GM18861 (cell line): ENCODE measurements around the gene SUPT20HL1.
"Not testable (repeated sequence)": the region's sequence is repeated elsewhere in the genome, so short reads cannot be mapped to it uniquely, and the experiment has no call there.

ENCODE experiments used
- ATAC-seq: cut with Tn5 transposase; IDR thresholded peaks from one replicate; pipeline ENCODE4 v1.9.1; 2021; ENCODE audit not compliant: unreplicated experiment

Gene SUPT20HL1

DNA sequence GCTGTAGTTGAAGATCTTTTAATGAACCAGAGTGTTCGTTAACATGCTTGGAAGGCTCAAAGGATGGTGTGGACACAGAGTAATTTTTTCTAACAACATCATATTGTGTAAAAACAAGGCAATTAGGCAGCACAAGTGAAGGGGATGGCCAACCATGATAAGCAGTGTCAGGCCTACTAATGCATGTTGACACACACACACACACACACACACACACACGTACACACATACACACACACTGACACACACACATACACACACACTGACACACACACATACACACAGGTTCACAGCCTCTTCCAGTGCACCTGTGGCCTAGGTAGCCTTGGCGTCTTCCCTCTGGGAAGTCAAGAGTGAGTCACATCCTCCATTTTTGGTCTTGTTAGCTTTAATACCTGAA lies at the start of gene SUPT20HL1:
SUPT20HL1 (plus strand) TSS at position 368 of the 400 bp plus-strand sequence. CDS start 2,122 bp downstream, outside the sequence.
- no peak for ATAC-seq

DNA sequence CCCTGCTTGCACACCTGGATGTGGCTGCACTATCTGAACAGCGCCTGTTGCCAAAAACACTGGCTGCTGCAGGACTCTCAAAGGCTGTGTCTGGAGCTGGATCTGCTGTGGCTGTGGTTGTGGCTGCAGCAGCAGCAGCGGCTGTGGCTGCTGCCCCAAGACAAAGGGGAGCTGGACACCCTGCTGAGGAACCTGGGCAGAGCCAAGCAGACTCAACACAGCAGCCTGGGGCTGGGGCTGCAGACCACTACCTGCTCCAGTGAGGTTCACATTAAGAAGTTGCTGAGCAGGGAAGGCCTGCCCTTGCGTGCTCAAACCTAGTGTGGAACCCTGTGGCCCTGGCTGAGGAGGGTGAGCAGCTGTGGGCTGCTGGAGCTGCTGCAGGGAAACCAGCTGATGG lies 49.5 kb upstream of the SUPT20HL1 start:
- not testable (repeated sequence) for ATAC-seq

DNA sequence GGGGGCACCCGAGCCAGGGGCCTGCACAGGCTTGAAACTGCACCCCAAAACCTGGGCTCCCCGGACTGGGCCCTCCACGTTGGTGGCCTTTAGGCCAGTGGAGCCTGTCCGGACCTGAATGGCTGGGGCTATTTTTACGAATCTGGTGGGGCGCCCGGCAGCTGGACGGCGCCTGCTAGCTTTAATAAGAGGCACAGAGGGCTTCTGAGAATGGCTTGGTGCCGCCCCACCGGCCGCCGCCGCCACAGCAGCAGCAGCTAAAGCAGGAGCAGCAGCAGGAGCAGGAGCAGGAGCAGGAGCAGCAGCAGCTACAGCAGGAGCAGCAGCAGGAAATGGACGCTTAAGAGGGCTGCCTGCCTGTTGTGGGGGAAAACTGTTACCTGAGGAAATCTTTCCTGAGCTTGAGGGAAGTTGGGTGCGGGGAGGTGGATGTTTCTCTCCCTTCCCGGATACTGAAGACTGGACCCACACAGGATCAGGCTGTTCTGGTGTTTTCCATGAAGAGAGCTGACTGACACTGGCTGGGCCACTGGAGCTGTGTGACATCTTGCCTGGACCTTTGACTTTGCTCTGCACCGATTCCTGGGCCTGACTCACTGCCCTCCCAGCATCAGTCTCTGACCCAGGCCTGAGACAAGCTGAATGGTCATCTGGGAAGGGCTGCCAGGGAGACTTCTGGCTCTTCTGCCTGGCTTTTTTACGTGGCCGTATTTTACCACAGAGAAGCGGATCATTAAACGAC lies 48.8 kb upstream of the SUPT20HL1 start:
- not testable (repeated sequence) for ATAC-seq

DNA sequence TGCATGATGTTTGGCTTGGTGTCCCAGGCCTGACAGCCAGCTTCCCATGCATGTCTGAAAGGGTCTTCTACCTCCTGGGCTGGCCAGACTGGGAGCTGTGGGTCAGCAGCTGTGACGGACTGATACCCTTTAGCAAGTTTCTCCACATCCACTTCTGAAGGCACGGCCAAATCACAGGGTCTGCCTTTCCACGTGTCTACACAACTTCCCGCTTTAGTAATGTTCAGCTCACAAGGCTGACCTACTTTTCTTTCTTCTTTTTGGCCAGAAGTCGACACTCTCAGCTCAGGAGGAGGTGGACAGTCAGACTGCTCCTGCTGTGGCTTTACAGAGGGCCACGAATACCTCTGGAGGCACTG lies 48.2 kb upstream of the SUPT20HL1 start:
- not testable (repeated sequence) for ATAC-seq

DNA sequence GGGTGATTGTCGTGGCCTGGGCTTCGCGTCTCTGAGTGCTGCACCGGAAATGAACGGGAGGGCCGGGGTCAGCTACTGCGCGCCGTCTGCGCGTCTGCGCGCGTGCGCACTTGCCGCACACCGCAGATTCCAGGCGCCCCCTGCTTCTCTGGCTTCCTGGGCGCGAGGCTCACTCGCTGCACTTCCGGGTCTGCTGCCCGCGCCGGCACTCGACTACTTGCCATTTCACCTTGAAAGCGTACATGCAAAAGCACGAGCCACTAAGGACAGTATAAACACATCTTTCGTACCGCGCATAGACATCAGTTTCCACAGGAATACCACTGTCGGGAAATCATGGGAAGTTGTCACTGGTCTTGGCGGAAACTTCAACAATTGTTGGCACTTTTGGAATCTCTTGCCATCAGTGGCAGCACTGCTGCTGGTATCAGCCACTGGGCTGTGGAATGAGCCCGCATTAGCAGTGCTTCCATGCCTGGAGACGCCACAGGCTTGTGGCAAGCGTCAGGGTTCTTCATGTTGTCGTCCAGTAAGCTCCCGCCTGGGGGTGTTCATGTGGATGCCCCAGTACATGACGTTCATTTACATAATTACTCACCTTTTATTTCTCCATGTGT lies 46.3 kb upstream of the SUPT20HL1 start, which contains the start of gene SUPT20HL2:
SUPT20HL2 (minus strand) TSS at position 51 of the 617 bp plus-strand sequence. CDS start 754 bp downstream, outside the sequence.
- no peak for ATAC-seq

DNA sequence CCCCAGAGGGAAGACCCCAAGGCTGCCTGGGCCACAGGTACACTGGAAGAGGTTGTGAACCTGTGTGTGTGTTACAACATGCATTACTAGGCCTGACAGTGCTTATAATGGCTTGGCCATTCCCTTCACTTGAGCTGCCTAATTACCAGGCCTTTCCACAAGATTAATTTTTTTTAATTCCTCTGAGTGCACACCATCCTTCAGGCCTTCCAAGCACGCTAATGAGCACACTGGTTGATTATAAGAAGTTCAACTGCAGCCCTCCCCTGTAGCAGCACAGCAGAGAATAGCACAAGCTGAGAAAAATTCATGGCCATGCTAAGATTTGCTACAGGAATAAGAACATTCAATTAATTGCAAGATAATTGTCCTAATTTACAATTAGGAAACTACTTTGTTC lies 44.3 kb upstream of the SUPT20HL1 start:
- no peak for ATAC-seq

DNA sequence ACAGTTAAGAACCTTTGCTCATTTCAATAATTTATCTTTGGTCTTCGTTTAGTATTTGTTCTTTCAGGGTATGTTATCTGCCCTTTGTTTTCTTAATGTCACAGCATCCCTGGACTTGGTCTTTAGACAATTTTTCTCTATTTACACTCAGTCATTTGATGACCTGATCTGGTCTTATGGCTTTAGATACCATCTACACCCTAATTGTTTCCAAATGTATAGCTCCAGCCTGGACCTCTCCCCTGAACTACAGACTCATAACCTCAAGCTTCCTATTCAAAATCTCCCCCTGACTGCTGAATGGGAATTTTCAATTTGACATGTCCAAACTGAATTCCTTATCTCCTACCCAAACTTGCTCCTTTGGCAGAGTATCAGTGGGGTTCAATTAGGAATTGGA lies 42.9 kb upstream of the SUPT20HL1 start:
- no peak for ATAC-seq

DNA sequence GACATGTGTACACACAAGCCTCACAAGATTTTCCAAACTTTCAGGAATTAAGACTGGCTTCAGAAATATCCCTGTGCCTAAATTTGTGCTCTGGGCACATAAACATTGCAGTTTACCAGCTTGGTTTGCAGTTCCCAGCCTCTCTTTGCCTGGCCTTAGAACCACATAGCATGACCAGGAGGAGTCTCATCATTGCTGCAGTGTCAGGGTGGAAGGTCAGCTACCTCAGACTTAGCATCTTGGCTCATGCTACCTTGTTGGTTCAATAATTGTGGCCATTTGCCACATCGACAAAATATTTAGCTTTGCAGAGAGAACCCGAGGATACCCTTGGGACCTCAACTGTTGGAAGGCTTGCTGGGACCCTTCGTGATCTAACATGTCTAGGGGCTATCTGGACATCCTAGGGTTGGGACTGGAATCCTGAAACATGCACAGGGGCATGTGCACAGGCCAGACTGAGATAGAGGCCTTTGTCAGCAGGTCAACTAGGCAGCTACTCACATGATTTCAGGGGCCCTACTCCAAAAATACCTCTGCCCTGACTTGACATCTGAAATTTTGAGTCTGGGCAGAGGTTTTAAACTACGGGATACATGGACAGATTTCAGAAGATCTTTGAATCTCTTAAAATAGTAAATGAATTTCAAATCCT lies 38.6 kb upstream of the SUPT20HL1 start:
- ATAC-seq = no peak

DNA sequence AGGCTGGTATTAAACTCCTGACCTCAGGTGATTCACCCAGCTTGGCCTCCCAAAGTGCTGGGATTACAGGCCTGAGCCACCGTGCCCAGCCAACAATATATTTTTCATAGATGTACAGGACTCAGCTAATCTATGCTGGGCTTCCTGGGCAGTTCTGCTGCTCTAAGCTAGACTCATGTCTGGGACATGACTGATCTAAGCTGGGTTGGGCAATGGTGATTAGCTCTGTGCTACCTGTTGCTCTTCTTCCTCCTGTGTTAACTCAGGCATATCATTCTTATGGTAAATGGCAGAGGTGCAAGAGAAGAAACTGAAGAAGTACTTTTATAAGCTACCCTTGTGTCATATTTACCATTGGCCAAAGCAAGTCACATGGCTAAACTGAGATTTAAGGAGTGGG lies 35.2 kb upstream of the SUPT20HL1 start:
- ATAC-seq = no peak

DNA sequence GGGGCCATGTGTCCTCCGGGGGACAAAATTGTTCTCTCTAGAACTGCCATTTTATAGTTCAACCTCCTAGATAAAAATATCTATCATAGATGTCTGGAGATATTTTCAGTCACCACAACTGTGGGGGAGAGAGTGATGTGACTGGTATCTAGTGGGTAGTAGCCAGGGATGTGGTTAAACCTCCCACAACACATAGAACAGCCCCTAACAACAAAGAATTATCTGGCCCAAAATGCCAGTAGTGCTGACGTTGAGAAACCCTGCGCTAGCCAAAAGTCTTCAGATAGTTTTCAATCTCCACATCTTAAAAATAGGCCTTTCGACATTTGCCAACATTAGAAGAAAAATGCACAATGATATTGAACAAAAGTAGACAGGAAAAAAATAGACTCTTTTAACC lies 27.6 kb upstream of the SUPT20HL1 start:
- no peak for ATAC-seq

DNA sequence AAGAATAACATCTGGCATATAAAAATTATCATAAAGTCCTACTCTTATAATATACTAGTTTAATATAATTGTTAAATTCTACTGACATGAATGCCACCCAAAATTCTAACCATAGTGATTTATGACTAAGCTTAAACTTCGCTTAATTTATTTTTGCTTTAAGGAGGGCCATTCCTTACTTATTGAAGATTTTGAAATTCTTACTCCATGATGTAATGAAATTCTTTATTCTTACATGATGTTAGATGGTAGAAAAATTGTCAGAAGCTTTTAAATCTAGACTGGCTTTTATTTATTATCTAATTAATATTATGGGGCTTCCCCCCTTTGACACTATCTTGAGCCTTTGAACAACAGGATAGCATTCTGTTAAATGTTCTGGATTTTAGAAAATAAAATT lies 27.1 kb upstream of the SUPT20HL1 start:
- no peak for ATAC-seq

DNA sequence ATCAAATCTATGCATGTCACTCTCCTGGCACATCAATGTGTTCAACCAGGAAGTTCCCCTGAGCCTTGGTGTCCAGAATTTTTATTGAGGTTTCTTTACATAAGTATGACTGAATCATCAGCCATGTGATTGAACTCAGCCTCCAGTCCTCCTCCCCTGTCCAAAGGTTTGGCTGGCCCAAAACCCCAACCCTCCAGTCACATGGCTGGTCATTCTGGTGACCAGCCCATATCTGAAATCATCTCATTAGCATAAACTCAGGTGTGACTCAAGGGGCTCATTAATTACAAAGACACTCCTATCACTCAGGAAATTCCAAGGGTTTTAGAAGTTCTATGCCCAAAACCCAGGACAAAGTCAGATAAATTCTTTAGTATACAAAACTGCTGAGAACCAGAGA lies 26.0 kb upstream of the SUPT20HL1 start:
- no peak for ATAC-seq

DNA sequence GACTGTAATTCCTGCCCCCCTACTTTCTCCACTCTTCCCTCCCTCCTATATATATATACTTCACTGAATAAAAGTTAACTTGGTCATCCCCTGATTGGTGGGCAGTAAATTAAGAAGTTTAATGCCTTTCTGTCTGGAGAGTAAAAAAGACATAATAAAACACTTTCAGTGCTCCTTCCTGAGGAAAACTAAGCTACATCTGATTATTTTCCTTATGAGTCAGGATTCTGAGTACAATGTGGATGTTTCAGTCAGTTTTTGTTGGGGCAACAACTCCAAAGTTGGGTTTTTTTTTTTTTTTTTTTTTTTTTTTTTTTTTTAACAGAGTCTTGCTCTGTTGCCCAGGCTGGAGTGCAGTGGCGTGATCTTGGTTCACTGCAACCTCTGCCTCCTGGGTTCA lies 24.6 kb upstream of the SUPT20HL1 start:
- no peak for ATAC-seq

DNA sequence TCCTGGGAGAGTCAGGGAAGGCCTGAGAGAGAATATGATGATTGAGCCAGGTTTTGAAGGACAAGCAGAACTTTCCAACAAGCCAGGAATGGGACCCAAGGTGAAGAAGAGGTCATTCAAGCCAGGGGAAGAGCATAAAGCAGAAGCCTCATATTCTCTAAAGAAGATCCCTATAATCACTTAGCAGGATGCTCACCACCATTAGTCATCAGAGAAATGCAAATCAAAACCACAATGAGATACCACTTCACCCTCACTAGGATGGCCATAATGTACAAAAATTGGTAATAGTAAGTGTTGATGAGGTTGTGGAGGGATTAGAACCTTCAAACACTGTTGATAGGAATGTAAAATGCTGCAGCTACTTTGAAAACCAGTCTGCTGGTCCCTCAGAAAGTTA lies 20.5 kb upstream of the SUPT20HL1 start:
- no peak for ATAC-seq

DNA sequence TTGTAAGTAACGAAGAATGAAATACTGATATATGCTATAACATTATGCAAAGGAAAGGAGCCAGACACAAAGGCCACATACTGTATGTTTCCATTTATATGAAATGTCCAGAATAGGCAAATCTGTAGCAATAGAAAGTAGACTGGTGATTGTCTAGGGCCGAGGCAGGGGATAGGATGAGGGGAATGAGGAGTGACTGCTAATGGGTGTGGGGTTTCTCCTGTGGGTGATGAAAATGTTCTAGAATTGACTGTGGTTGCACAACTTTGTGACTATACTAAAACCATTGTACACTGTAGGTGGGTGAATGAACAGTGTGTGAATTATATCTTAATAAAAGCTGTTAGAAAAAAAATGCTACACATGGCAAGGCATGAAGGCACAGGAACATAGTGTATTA lies 19.9 kb upstream of the SUPT20HL1 start:
- no peak for ATAC-seq

DNA sequence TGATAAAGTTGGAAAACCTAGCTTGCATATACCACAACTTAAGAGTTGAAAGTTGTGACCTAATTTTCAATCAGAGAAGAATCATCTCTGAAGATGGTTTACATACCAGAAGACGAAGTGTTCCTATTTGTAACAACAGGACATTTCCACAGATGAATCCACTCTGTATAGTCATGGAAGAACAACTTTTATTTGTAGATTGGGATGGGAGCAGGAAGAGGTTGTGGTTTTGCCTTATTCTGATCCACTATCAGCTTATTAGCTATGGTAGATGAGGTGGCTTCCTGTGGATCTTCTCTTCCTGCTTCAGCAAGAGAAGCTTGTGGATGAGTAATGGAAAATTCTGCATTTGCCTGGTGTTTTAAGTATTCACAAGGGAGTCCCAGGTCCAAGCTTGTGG lies 18.6 kb upstream of the SUPT20HL1 start:
- ATAC-seq = no peak

DNA sequence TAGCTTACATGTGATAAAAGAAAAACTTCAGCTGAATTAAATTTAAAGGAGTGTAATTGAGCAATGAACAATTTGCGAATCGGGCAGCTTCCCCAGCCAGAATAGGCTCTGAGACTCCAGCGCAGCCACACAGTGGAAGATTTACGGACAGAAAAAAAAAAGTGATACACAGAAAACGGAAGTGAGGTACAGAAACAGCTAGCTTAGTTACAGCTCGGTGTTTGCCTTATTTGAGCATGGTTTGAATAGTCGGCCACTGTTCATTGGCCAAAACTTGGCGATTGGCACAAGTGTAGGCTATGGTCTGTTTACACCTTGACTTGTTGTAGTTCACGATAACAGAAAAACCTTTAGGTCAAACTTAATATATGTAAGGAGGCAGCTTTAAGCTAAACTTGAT lies 16.7 kb upstream of the SUPT20HL1 start:
- peak; percentile 75 for ATAC-seq

DNA sequence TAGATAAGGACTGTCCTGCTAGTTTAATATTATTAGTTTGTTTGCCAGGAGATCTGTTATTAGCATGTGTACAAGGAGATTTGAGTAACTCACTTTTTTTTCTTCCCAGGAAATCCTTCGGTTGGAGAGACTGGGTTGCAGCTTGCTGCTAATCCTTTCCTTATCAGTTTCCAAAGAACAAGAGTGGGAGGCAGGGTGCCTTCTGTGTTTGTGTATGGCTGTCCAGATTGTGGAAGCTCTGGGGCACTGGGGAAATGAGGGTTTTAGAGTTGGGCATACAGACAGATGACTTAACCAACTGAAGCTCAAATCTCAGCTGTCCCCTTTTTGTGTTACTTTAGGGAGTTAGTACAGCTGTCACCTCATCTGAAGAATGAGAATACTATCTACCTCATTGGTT lies 12.6 kb upstream of the SUPT20HL1 start:
- no peak for ATAC-seq

DNA sequence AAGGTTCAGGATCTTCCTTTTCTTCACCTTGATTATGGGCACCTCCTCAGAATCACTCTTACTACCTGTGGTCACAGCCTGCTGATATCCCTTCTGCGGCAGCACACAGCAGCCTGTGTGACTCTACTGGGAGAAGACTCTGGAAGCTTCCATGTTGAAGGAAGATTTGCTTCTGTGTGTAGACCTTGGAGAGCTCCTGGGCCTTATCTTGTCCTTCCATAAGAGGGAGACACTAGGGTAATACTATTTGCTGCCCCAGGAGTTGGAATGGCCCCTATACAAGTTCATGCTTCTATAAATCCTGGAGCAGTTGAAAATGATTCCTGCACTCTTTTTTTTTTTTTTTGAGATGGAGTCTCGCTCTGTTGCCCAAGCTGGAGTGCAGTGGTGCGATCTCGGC lies 10.2 kb upstream of the SUPT20HL1 start:
- ATAC-seq = no peak

DNA sequence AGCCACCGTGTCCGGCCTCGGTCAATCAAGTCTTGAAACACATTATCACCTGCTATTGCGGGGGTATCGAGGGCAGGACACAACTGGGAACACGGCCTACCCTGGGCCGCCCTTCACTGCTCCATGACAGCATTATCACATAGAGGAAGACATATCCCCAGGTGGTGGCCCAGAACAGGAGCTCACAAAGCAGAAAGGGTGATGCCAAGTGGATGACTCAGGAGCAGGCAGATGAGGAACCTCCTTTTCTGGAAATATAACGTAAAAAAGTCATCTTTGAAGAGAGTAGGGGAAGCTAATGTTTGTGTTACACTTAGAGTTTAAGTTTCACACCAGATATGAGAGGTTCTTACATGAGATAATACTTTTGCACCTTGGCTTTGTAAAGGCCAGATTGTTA lies 5.3 kb upstream of the SUPT20HL1 start:
- no peak for ATAC-seq

DNA sequence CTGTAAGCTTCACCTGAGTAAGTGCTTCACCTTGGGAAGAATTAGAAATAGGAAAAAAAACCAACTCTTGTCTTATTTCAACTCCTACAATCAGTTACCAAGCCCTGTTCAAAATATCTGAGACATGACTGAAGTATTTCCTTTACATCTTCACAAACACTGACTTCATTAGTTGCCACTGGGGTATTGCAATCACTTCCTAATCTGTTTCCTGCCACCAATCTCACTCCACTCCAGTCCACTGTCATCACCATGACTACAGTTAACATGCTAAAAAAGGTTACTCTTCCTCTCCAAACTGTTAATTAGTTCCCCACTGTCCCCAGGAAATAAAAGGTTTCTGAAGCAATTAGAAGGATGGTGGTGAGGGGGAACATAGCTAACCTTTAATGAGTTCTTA lies 3.3 kb upstream of the SUPT20HL1 start:
- ATAC-seq = no peak

DNA sequence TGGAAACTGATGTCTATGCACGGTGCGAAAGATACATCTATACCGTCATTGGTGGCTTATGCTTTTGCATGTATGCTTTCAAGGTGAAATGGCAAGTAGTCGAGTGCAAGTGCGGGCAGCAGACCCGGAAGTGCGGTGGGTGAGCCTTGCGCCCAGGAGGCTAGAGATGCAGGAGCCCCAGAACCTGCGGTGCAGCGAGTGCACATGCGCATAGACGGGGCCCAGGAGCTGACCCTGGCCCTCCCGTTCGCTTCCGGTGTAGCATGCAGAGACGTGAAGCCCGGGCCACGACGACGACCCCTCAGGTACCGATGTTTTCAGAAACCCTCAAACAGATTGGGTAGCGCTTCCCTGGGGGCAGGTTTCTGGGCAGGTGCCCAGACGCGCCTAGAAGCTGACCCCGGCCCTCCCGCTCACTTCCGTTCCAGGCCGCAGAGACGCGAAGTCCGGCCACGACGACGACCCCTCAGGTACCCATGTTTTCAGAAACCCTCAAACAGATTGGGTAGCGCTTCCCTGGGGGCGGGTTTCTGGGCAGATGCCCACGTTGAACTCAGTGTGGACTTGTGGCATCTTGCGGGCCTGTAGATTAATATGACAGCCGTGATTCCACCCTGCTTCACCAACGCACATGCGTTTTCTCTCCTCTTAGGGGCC lies 1.8 kb downstream of the SUPT20HL1 start:
- ATAC-seq = not testable (repeated sequence)
